ENCODE measurements around the gene XRCC4. TPM values are rescaled to one million over a fixed set of nuclear protein-coding genes. Genes with fewer than 3 reads are reported as not detected.

Gene XRCC4
- total RNA-seq, 1 donor from 2014 or later: 11.3 TPM

- intact Hi-C loops (cut with micrococcal nuclease): no loop called here
Measured at GRCh38 chr5:83071286-83072051, 5.9 kb upstream of the XRCC4 start.

- intact Hi-C loops (cut with micrococcal nuclease): no loop called here
Measured at GRCh38 chr5:83072966-83073365, 4.4 kb upstream of the XRCC4 start.

GRCh38 chr5:83077662-83078261 is 415 bp downstream of the XRCC4 start:
- intact Hi-C loops (cut with micrococcal nuclease): loop anchor here (1.0 to 5.0 kb wide), 6 partner anchors 265 to 1105 kb away; partner anchors contain the start of genes ATG10, RPS23 and VCAN

GRCh38 chr5:83082750-83083149 is 5.4 kb downstream of the XRCC4 start:
- intact Hi-C loops (cut with micrococcal nuclease): no loop called here

- intact Hi-C loops (cut with micrococcal nuclease): no loop called here
Measured at GRCh38 chr5:83084336-83084735, 7.0 kb downstream of the XRCC4 start.

- intact Hi-C loops (cut with micrococcal nuclease): no loop called here
Measured at GRCh38 chr5:83085106-83085505, 7.8 kb downstream of the XRCC4 start.

- intact Hi-C loops (cut with micrococcal nuclease): no loop called here
Measured at GRCh38 chr5:83090169-83090568, 12.8 kb downstream of the XRCC4 start.

GRCh38 chr5:83092619-83093018 is 15.3 kb downstream of the XRCC4 start:
- intact Hi-C loops (cut with micrococcal nuclease): no loop called here

- intact Hi-C loops (cut with micrococcal nuclease): no loop called here
Measured at GRCh38 chr5:83093692-83094091, 16.3 kb downstream of the XRCC4 start.

GRCh38 chr5:83095163-83095956 is 18.0 kb downstream of the XRCC4 start:
- intact Hi-C loops (cut with micrococcal nuclease): no loop called here

GRCh38 chr5:83095957-83096539 is 18.7 kb downstream of the XRCC4 start:
- intact Hi-C loops (cut with micrococcal nuclease): no loop called here

- intact Hi-C loops (cut with micrococcal nuclease): no loop called here
Measured at GRCh38 chr5:83096660-83097339, 19.5 kb downstream of the XRCC4 start.

GRCh38 chr5:83097689-83098231 is 20.4 kb downstream of the XRCC4 start:
- intact Hi-C loops (cut with micrococcal nuclease): no loop called here

- intact Hi-C loops (cut with micrococcal nuclease): no loop called here
Measured at GRCh38 chr5:83099001-83099400, 21.7 kb downstream of the XRCC4 start.

GRCh38 chr5:83099445-83099844 is 22.1 kb downstream of the XRCC4 start:
- intact Hi-C loops (cut with micrococcal nuclease): no loop called here

GRCh38 chr5:83101514-83101913 is 24.2 kb downstream of the XRCC4 start:
- intact Hi-C loops (cut with micrococcal nuclease): no loop called here

GRCh38 chr5:83102364-83102980 is 25.1 kb downstream of the XRCC4 start:
- intact Hi-C loops (cut with micrococcal nuclease): no loop called here

- intact Hi-C loops (cut with micrococcal nuclease): no loop called here
Measured at GRCh38 chr5:83104021-83104420, 26.7 kb downstream of the XRCC4 start.

- intact Hi-C loops (cut with micrococcal nuclease): no loop called here
Measured at GRCh38 chr5:83107692-83108420, 30.5 kb downstream of the XRCC4 start.

- intact Hi-C loops (cut with micrococcal nuclease): no loop called here
Measured at GRCh38 chr5:83109380-83109779, 32.0 kb downstream of the XRCC4 start.
